NCI-H146 (cell line): Measurements from ENCODE around the gene C1QA.
A peak's percentile ranks its signal among the peaks of the same experiment; 100 is the strongest.
"Not testable (repeated sequence)": the region's sequence is repeated elsewhere in the genome, so short reads cannot be mapped to it uniquely, and the experiment has no call there.

Experiments used
- DNase-seq: peaks from one replicate; lab custom pipeline; 2025; lab: John Stamatoyannopoulos, UW

C1QA gene

DNA sequence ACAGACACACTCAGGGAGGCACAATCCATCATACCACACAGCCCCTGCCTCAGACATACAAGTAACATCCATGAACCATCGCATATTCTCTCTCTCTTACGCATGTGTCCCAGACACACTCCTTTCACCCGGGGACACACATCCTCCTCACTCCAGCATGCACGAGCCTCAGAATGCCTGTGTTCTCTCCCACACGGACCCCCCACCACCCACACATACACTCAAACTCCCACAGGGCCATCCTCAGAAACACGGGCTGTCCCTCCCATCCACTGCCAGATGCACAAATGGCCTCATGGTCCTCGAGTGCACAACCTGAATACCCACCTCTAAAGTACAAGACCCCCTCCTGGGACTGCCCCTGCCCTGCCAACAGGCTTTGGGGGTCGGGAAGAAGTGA is 4.8 kb downstream of the C1QA start:
- DNase-seq: no peak

DNA sequence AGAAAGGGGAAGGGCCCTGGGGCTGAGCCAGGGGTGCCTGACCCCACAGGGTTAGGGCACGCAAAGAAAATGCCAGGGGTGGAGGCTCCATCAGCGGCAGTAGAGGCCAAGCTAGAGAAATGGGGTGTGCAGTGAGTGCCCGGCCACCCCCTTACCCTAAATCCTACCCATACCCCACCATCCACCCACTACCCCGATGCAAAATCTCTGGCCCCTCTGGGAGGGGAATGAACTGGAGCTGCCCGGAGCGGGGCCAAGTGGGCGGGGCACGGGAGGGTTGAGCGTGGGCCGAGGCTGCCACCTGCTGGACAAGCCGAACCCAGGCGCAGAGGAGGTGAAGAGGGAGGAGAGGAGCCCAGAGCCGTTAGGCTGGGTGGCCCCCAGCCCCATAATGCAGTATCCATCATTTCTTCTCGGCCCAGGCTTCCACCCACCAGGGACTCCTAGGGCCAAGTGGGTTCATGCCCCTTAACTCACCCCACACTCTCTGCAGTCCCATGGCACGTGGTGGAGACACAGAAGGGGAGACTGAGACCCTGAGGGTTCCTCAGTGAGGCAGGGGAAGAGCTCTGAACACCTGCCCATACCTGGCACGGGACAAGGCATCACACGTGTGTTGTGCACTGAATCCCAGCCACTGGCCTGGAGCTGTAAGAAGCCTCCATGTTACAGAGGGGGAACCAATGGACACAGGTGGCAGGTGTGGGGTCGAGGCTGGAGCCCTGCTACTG is 5.6 kb downstream of the C1QA start:
- DNase-seq: peak; percentile 34

DNA sequence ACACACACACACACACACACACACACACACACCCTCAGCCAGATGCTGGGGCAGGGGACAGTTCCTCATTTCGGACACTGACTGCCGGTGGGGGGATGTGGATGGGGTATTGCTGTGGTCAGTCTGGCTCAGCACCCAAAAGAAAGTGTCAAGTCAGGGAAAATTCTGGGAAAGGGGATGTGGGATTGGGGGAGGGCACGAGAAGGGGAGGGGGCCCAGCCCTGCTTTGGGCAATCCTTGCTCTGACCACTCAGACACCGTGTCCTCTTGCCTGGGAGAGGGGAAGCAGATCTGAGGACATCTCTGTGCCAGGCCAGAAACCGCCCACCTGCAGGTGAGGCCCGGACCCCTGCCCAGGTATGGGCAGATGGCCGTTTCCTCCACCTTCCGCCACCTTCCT is 7.0 kb downstream of the C1QA start, which contains the start of gene C1QC:
TSS of gene C1QC (plus strand) at position 253 of the 400 bp plus-strand sequence. CDS start 391 bp downstream, outside the sequence.
- no peak for DNase-seq

DNA sequence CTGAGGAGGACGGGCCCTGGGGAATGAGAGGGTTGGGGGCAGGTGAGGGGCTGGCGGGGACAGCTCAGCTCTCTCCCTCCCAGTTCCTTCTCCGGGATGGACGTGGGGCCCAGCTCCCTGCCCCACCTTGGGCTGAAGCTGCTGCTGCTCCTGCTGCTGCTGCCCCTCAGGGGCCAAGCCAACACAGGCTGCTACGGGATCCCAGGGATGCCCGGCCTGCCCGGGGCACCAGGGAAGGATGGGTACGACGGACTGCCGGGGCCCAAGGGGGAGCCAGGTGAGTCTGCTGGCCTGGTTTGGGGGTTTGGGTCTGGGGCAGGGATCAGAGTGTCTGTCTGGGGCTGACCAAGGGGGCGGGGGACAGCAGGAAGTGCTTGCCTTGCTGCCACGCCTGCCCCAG is 7.5 kb downstream of the C1QA start:
- DNase-seq: no peak

DNA sequence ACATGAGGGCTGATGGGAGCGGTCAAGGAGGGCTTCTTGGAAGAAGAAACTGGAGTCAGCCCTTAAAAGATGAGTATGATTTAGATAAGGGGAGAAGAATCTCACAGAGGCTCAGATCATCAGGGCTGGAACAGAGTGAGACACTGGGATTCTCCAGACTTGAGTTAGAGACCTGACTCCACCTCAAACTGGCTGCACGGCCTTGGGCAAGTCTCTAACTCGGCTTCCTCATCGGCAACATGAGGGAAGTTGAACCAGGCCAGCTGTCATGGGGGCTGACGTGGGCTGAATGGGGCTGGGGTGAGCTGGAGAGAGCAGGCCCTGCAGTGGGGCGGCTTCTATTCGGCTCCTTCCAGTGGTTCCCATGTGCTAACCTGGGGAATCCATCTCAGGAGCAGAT is 9.5 kb downstream of the C1QA start:
- DNase-seq: no peak

DNA sequence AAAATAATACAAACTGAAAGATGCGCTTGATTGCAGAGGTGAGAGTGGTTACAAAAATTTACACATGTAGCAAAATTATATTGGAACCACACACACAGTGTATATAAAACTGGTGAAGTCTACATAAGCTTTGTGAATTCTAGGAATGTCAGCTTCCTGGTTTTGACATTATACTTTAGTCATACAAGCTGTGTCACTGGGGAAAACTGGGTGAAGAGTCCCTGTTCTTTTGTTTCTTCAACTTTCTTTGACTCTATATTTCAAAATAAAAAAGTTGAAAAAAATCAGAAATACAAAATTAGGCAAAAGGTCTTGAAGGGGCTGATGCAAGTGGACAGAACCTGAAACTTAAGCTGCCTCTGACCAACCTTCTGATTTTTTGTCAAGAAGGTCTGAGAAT is 10.0 kb downstream of the C1QA start:
- DNase-seq: no peak

DNA sequence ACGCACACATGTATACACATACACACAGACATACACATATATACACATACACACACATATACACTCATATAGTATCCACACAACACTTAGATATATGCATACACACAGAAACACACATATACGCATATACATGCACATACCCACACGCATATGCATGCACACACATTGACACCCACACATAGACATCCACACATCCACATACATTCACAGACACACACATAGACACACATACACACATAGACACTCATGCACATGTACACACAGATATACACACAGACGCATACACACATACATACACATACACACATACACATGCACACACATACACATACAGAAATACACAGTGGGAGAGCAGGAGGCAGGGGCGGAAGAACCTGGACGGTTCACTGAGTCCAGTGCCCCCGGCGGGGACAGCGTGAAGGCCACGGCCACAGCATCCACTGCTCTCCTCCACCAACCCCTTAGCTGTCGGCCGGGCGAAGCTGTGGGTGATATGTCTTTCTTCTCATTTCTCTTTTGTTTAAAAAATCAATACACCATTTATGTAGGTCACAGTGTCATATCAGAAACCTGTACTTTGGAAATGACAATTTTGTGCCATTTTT is 13.8 kb downstream of the C1QA start:
- DNase-seq: no peak

DNA sequence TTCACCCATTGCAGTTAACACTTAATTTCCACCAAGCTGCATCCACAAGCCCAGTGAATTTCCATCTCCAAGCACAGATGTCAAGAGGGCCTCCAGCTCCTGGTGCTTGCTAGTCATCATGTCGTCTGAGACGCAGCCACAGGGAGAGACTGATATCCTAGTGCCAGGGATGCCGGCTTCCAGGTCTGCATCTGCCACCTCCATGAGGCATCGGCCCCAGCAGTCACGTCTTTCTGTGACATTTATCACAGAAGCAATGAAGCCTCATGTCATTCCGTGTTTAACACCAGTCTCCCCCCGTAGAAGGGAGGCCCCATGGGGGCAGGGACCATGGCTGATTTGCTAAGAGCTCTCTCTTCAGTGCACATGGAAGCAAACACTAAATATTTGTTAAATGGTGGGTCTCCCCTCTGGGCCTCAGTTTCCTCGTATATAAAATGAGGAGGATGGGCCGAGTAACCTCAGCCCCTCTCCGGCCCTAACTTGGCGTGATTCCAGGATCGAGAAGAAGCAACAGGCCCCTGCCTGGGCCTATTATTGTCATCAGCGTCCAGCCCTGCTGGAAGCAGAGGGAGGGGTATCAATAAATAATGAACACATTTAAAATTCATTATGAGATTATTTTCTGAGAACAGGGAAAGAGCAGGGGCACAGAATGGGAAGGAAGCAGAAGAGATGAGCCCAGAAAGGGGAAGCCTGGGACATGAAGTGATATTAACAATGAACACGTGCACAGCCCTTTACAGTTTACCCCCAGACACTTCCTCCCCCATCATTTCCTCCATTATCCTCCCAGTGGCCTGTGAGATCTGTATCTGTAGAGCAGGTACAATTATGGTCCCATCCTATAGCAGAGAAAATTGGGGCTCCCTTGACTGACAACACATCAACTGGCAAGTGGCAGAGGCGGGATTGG is 15.8 kb downstream of the C1QA start:
- DNase-seq: peak; percentile 4

DNA sequence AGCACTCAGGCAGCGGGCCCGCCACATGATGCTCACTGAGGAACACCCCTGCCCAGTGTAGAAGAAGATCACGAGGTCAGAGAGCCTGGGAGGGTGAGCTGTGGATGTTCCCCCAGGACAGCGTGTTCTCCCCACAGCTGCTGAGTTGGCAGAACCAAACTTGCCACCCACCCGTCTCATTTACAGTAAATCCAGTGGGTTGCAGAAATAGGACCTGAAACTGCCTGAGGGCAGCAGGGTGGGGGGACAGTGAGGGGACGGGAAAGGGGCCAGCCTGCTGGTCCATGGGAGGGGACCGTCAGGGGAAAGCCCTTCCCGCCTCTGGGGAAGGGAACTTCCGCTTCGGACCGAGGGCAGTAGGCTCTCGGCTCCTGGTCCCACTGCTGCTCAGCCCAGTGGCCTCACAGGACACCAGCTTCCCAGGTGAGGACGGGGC is 16.5 kb downstream of the C1QA start, which contains the start of gene C1QB:
TSS of gene C1QB (plus strand) at position 356 of the 436 bp plus-strand sequence. CDS start 6,227 bp downstream, outside the sequence.
- no peak for DNase-seq

DNA sequence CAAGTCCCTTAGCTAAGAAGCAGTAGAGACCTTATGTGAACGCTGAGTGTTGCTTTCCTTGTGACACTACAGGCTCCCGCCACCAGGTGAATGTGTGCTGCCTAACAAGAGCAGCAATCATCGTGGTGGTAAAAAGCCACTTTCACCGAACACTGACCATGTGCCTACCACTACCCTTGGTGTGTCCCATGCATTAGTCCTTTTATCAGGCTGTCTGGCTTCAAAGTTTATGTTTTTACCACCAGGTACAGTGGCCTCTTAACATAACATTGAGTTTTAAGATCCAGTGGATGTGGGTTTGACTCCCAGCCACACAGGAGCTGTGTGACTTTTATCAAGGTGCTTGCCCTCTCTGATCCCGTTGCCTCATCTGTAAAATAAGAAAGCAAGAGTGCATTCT is 18.3 kb downstream of the C1QA start:
- DNase-seq: no peak

DNA sequence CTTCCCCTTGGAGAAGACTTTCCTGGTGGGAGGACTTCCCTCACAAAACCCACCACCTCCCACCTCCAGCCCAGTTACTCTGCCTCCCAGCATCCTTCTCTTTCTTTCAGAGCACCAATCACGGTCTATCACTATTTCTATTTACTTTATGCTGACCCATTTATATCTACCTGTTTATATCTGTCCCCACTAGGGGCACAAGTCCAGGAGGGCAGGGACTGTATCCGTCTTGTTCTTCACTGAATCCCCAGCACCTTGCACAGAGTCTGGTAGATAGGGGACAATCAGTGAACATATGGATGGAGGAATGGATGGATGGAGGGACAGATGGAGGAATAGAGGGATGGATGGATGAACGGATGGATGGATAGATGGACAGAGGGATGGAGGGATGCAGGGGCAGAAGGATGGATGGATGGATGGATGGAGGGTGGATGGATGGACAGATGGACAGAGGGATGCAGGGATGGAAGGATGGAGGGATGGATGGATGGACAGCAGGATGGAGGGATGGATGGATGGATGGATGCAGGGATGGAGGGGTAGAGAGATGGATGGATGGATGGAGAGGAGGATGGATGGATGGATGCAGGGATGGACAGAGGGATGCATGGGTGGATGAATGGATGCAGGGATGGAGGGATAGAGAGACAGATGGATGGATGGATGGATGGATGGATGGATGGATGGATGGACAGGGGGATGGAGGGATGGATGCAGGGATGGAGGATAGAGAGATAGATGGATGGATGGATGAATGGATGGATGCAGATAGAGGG is 22.1 kb downstream of the C1QA start:
- peak; percentile 13 for DNase-seq

DNA sequence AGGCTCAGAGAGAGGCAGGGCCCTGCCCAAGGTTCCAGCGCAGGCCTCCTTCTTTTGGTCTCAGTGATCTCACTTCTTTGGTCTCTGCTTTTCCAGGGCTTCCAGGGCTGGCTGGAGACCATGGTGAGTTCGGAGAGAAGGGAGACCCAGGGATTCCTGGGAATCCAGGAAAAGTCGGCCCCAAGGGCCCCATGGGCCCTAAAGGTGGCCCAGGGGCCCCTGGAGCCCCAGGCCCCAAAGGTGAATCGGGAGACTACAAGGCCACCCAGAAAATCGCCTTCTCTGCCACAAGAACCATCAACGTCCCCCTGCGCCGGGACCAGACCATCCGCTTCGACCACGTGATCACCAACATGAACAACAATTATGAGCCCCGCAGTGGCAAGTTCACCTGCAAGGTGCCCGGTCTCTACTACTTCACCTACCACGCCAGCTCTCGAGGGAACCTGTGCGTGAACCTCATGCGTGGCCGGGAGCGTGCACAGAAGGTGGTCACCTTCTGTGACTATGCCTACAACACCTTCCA is 24.4 kb downstream of the C1QA start:
- DNase-seq: no peak

DNA sequence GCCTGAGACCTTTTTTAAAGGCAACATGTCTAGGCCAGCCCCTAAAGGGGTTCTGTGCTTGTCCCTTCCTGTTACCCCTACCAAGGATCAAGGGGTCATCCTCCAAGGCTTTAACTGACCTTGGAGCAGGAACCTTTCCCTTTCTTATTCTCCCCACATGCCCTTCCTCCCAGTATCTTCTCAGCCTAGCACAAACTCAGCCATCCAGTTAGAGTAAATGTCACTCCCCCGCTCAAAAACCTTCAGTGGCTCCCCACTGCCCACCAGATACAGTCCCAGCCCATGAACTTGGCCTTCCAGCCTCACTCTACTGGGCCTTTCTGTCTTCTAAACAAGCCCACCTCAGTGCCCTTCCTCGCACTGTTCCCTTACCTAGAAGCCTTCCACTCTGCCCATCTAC is 25.5 kb downstream of the C1QA start:
- no peak for DNase-seq

DNA sequence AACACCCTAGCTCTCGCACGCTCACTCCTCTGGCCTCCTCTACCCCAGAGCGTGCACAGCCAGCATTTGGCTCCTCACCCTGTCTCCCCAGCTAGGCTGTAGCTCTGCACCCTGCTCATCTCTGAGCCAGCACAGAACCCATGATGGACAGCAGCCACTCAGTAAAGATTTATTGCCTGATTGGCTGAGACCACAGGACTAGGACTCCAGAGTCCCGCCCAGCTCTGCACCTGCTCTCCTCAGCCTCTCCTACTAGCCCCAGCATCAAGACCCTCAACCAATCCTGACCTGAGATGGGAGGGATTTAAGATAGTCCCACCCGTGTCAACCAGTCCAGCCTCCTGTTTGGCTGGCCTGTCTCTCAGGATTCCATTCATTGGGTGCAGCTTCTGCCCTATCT is 25.9 kb downstream of the C1QA start:
- peak; percentile 40 for DNase-seq

DNA sequence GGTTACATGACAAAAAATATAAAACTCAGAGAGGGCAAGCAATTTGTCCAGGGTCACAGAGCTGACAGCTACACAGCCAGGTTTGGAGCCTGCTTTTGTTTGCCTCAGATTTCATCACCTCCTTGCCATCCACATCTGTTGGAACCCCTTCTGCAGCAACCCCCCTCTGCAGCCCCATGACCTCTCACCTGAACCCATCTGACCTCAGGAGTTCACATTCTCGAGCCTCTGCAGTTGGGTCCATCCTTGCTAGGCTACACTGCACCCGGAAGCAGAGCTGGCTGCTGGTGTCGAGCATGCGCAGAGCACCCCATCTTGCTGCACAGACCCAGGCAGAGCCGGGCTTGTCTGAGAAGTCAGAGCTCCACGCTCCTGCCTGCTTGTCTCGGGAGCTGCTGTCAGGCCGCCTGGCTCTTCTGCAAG is 26.6 kb downstream of the C1QA start:
- DNase-seq: no peak

DNA sequence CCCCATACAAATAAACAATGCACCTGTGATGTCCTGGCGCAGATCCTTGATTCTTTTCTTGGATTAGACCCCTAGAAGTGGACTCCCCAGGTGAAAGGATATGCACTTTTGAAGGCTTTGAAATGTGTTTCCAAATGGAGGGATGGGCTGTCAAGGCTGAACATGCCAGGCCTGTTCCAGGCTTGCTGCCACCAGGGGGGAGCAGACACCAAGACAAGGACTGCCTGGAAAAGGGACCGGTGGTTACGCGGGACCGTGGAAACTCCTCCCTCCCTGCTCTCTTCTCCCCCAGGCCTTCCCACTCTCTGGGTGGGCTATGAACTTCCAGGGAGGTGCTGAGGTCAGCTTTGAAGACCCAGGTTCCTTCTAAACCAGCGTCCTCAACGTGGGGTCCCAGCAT is 29.3 kb downstream of the C1QA start:
- peak; percentile 29 for DNase-seq

DNA sequence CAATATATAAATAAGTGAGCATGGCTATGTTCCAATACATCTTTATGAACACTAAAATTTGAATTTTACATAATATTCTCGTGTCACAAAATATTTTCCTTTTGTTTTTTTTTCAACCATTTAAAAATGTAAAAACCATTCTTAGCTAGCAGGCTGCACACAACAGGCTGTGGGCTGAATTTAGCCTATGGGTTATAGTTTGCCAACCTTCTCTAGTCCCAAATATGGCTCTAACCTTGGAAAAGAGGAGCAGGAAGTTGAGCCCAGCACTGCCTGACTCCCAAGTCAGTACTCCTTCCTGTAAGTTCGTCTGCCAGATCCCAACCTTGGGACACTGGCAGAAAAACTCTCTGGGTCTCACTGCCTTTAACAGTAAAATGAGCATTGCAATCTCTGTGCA is 30.0 kb downstream of the C1QA start:
- no peak for DNase-seq

DNA sequence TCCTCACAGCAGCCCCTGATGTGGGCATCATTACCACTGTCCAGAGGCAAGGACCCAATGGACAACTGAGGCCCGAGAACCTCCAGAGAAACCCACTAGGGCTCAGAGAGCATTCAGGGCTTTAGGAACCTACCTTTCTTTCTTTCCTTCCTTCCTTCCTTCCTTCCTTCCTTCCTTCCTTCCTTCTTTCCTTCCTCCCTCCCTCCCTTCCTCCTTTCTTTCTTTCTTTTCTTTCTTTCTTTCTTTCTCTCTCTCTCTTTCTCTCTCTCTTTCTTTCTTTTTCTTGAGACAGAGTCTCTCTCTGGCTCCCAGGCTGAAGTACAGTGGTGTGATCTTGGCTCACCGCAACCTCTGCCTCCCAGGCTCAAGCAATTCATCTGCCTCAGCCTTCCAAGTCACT is 32.4 kb downstream of the C1QA start:
- not testable (repeated sequence) for DNase-seq

DNA sequence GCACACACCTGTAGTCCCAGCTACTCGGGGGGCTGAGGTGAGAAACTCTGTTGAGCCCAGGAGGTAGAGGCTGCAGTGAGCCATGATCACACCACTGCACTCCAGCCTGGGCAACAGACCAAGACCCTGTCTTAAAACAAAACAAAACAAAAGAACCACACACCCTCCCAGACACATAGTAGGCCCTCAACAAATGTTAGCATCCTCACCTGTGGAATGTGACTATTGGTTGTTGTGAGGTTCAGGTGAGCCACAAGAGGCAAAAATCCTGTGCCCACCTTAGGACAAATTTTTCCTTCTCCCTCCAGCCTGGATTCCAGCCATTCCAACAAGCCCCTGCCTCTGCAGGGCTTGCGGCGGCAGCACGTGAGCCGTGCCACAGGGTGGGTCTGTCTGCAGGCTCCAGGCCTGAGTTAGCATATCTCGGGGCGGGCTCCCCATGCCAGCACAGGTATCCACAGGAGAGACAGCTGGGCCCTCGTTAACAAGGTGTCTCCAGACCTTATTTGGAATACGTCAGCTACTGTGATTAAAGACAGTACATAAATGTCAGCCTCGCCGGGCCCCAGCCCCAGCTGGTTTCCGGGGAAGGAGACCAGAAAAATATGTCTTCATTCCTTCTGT is 34.0 kb downstream of the C1QA start:
- peak; percentile 10 for DNase-seq

DNA sequence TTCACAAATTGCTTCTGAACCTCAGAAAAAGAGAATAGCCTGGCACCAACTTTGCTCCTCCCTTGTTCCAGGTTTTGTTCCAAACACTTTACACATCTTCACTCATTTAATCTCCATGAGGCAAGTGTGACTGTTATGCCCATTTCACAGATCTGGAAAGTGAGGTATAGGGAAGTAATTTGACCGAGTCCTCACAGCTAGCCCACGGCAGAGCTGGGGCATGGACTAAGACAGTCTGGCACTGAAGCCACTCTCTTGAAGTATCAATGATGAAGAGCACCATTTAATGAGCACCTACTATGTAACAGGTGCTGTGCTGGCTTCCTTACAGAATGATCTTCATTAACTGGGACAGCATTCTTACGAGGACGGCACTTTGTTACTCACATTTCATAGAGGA is 35.6 kb downstream of the C1QA start:
- DNase-seq: no peak
